ENCODE results near the gene ITPRIPL2. TPM values are rescaled to one million over a fixed set of nuclear protein-coding genes. Genes with fewer than 3 reads are reported as not detected.

Gene ITPRIPL2
- polyA plus RNA-seq, 1 donor from 2014 or later, result not detected

DNA sequence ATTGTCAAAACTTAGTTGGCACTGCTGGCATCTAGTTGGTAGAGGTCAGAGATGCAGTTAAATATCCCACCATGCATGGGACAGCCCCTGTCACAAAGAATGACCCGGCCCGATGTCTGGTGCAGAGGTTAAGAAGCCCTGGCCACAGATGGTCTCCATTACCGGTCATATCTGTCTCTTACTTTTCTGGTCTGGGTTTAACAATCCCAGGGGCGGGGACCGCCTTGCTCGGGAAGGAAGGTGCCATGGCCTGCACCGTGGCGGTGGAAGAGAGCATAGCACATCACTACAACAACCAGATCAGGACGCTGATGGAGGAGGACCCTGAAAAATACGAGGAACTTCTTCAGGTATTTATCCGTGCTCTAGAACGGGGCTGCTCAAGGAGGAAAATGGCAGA is 38.3 kb upstream of the ITPRIPL2 start (continued):
- TF ChIP-seq, protein P1, sequence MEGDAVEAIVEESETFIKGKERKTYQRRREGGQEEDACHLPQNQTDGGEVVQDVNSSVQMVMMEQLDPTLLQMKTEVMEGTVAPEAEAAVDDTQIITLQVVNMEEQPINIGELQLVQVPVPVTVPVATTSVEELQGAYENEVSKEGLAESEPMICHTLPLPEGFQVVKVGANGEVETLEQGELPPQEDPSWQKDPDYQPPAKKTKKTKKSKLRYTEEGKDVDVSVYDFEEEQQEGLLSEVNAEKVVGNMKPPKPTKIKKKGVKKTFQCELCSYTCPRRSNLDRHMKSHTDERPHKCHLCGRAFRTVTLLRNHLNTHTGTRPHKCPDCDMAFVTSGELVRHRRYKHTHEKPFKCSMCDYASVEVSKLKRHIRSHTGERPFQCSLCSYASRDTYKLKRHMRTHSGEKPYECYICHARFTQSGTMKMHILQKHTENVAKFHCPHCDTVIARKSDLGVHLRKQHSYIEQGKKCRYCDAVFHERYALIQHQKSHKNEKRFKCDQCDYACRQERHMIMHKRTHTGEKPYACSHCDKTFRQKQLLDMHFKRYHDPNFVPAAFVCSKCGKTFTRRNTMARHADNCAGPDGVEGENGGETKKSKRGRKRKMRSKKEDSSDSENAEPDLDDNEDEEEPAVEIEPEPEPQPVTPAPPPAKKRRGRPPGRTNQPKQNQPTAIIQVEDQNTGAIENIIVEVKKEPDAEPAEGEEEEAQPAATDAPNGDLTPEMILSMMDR (IDR thresholded peaks at IDR 0.05; ENCODE audit: poor library complexity, severe bottlenecking), result no peak
- no peak for TF ChIP-seq TAF1 (IDR thresholded peaks at IDR 0.05; ENCODE audit: low read depth)

DNA sequence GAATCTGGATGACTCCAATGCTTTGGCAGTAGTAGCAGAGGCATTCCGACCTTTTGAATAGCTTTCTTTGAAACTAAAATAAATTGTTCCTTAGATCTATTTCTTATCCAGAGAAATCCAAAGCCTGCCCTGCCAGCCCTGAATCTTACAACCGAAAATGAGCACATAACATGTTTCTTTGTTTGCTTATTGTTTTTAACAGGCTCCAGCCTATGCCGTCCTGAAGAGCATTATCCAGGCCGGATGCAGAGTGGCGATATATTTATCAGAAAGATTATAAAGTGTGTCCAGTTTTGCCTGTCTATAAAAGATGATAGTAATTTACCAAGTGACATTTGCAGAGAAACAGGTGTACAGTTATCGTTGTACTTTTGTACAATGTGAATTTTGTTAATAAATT is 35.9 kb upstream of the ITPRIPL2 start:
- Histone ChIP-seq H3K9me2 (ENCODE audit: insufficient read depth, low read length) (no peaks in the 10 kb centered on the region), H3K4me2 (ENCODE audit: low read length) (no peak overlapping the region), H2AFZ (ENCODE audit: low read depth, low read length) (no peak overlapping the region), H3K4me3 (ENCODE audit: low read length) (no peak overlapping the region), H3K9ac (ENCODE audit: low read length) (no peak overlapping the region), H3K79me2 (replicated peaks; ENCODE audit: insufficient read depth, low read length) (no peaks in the 10 kb centered on the region), H4K20me1 (ENCODE audit: insufficient read depth) (no peaks in the 10 kb centered on the region), H3K9me3 (ENCODE audit: low read length) (no peaks in the 10 kb centered on the region), H3F3A (ENCODE audit: insufficient read depth, low read length, poor library complexity, severe bottlenecking) (no peaks in the 10 kb centered on the region), H3K36me3 (ENCODE audit: insufficient read depth, low read length) (peaks cover 13% of the 10 kb centered on the region), H3K27ac (ENCODE audit: low read length) (no peak overlapping the region), H3K27me3 (ENCODE audit: insufficient read depth, low read depth, low read length) (no peaks in the 10 kb centered on the region)
- TF ChIP-seq EP300 (conservative IDR thresholded peaks at IDR 0.05; ENCODE audit: poor library complexity, severe bottlenecking) (no peak), SMC3 (conservative IDR thresholded peaks at IDR 0.05; ENCODE audit: poor library complexity) (no peak), TAF1 (IDR thresholded peaks at IDR 0.05; ENCODE audit: low read depth) (no peak), MXI1 (conservative IDR thresholded peaks at IDR 0.05; ENCODE audit: poor library complexity, severe bottlenecking) (no peak), POLR2AphosphoS5 (IDR thresholded peaks at IDR 0.05) (no peak), RAD21 (conservative IDR thresholded peaks at IDR 0.05) (no peak), EZH2 (IDR thresholded peaks at IDR 0.05; ENCODE audit: borderline replicate concordance, insufficient read depth, low read length, poor library complexity, severe bottlenecking) (no peak)
- TF ChIP-seq, protein P1 (IDR thresholded peaks at IDR 0.05; ENCODE audit: poor library complexity, severe bottlenecking), result no peak
- TF ChIP-seq, protein P2, sequence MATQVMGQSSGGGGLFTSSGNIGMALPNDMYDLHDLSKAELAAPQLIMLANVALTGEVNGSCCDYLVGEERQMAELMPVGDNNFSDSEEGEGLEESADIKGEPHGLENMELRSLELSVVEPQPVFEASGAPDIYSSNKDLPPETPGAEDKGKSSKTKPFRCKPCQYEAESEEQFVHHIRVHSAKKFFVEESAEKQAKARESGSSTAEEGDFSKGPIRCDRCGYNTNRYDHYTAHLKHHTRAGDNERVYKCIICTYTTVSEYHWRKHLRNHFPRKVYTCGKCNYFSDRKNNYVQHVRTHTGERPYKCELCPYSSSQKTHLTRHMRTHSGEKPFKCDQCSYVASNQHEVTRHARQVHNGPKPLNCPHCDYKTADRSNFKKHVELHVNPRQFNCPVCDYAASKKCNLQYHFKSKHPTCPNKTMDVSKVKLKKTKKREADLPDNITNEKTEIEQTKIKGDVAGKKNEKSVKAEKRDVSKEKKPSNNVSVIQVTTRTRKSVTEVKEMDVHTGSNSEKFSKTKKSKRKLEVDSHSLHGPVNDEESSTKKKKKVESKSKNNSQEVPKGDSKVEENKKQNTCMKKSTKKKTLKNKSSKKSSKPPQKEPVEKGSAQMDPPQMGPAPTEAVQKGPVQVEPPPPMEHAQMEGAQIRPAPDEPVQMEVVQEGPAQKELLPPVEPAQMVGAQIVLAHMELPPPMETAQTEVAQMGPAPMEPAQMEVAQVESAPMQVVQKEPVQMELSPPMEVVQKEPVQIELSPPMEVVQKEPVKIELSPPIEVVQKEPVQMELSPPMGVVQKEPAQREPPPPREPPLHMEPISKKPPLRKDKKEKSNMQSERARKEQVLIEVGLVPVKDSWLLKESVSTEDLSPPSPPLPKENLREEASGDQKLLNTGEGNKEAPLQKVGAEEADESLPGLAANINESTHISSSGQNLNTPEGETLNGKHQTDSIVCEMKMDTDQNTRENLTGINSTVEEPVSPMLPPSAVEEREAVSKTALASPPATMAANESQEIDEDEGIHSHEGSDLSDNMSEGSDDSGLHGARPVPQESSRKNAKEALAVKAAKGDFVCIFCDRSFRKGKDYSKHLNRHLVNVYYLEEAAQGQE (IDR thresholded peaks at IDR 0.05; ENCODE audit: borderline replicate concordance), result no peak

DNA sequence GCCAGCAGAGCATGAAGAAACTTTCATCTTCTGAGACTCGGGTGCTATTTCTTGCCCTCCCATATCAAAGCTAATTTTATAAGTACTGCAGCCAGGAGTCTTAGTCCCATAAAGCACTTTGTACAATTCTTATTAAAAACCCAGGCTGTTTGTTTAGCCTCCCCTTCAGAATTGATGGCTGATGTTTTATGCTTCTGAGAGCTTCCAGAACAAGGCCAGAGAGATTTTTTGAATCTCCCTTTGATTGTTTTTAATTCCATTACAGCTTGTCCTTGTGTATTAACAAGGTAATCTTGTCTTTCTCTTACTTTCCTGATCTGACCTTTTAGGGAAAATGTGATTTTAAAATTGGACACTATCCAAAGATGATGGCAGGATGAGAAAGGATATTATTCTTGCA is 30.1 kb upstream of the ITPRIPL2 start:
- no peaks in the 10 kb centered on the region for H3K9me3 ChIP-seq (ENCODE audit: low read length)
- no peak overlapping the region for H3K4me2 ChIP-seq (ENCODE audit: low read length)
- no peaks in the 10 kb centered on the region for H4K20me1 ChIP-seq (ENCODE audit: insufficient read depth)
- no peaks in the 10 kb centered on the region for H3K27me3 ChIP-seq (ENCODE audit: insufficient read depth, low read depth, low read length)
- peaks cover 13% of the 10 kb centered on the region for H3K36me3 ChIP-seq (ENCODE audit: insufficient read depth, low read length)
- no peak overlapping the region for H3K9ac ChIP-seq (ENCODE audit: low read length)
- H3K9me2 ChIP-seq (ENCODE audit: insufficient read depth, low read length), result no peaks in the 10 kb centered on the region
- no peaks in the 10 kb centered on the region for H3K79me2 ChIP-seq (replicated peaks; ENCODE audit: insufficient read depth, low read length)
- H3K4me3 ChIP-seq (ENCODE audit: low read length), result no peak overlapping the region
- H3K27ac ChIP-seq (ENCODE audit: low read length), result no peak overlapping the region
- TF ChIP-seq, protein P1 (IDR thresholded peaks at IDR 0.05; ENCODE audit: poor library complexity, severe bottlenecking), result no peak
- TF ChIP-seq TAF1 (IDR thresholded peaks at IDR 0.05; ENCODE audit: low read depth), result no peak
- TF ChIP-seq, protein P2 (IDR thresholded peaks at IDR 0.05; ENCODE audit: borderline replicate concordance), result no peak
- no peak for TF ChIP-seq SMC3 (conservative IDR thresholded peaks at IDR 0.05; ENCODE audit: poor library complexity)
- no peak for TF ChIP-seq MXI1 (conservative IDR thresholded peaks at IDR 0.05; ENCODE audit: poor library complexity, severe bottlenecking)
- no peak for TF ChIP-seq EP300 (conservative IDR thresholded peaks at IDR 0.05; ENCODE audit: poor library complexity, severe bottlenecking)
- TF ChIP-seq RAD21 (conservative IDR thresholded peaks at IDR 0.05), result no peak
- no peak for TF ChIP-seq EZH2 (IDR thresholded peaks at IDR 0.05; ENCODE audit: borderline replicate concordance, insufficient read depth, low read length, poor library complexity, severe bottlenecking)
- no peak for TF ChIP-seq POLR2AphosphoS5 (IDR thresholded peaks at IDR 0.05)
- H2AFZ ChIP-seq (ENCODE audit: low read depth, low read length), result no peak overlapping the region
- H3F3A ChIP-seq (ENCODE audit: insufficient read depth, low read length, poor library complexity, severe bottlenecking), result no peaks in the 10 kb centered on the region

Data from neural cell (in vitro differentiated cells).